Activated naive CD4-positive, alpha-beta T cell treated with anti-CD3 and anti-CD28 coated beads for 36 hours (primary cell): ENCODE measurements around the gene IKZF3. TPM values are rescaled to one million over a fixed set of nuclear protein-coding genes. Genes with fewer than 3 reads are reported as not detected.
"Not testable (repeated sequence)": the region's sequence is repeated elsewhere in the genome, so short reads cannot be mapped to it uniquely, and the experiment has no call there.

Experiments used
- CTCF ChIA-PET: fragments of 350-600 bp; sonication (Branson Sonifier 250); formaldehyde crosslinking; loops from one replicate; lab custom pipeline; 2021; ENCODE audit warnings: antibody characterized with exemption; lab: Charles Lee
- DNase-seq: peaks from one replicate; pipeline ENCODE4 v3.0.0-alpha.2; 2020
- H3K27ac Mint-ChIP-seq: one replicate; pipeline ENCODE4 v1.8.0; 2021; ENCODE audit warnings: mild to moderate bottlenecking, mixed read lengths
- H3K27me3 Mint-ChIP-seq: one replicate; pipeline ENCODE4 v1.8.0; 2021; ENCODE audit warnings: low read depth, mixed read lengths
- H3K36me3 Mint-ChIP-seq: one replicate; pipeline ENCODE4 v1.8.0; 2021; ENCODE audit warnings: low read depth, mixed read lengths
- H3K4me1 Mint-ChIP-seq: one replicate; pipeline ENCODE4 v1.8.0; 2021; ENCODE audit warnings: low read depth, mixed read lengths
- H3K4me3 Mint-ChIP-seq: one replicate; pipeline ENCODE4 v1.8.0; 2021; ENCODE audit warnings: mild to moderate bottlenecking, moderate library complexity, mixed read lengths
- H3K9me3 Mint-ChIP-seq: one replicate; pipeline ENCODE4 v1.8.0; 2021; ENCODE audit warnings: mixed read lengths
- intact Hi-C: fragments of 100-400 bp; cut with micrococcal nuclease; formaldehyde crosslinking; loops from one replicate; pipeline ENCODE4 v1.15.1; 2023
- microRNA-seq: library from miRNA; unstranded; fragments of <30 nt; microRNA quantifications from one replicate; pipeline ENCODE4 v1.2.0, GENCODE V29; 2022; ENCODE audit warnings: borderline microRNAs expressed, borderline replicate concordance
- total RNA-seq, 2 experiments: library from RNA; stranded (reverse); gene quantifications; one replicate each; pipeline ENCODE4 v1.2.3, GENCODE V29; 2021

Gene IKZF3
- total RNA-seq, 2 experiments from 2014 or later, result 34.2 to 36.1 TPM

- Mint-ChIP-seq H3K36me3 (no peaks in the 10 kb centered on the region), H3K27ac (no peak overlapping the region), H3K9me3 (no peaks in the 10 kb centered on the region), H3K4me3 (no peak overlapping the region), H3K4me1 (no peaks in the 10 kb centered on the region), H3K27me3 (no peaks in the 10 kb centered on the region)
- no peak for DNase-seq
- intact Hi-C loops, result no loop called here
- CTCF ChIA-PET, result interaction anchor here (0.7 to 2.1 kb wide), 3 partner anchors 14 to 44 kb away, joined by 3 to 6 read pairs (median 3); partner anchors contain the start of gene MIEN1
These were observed 148.6 kb downstream of the IKZF3 start for GRCh38 chr17:39715375-39716072.

- Mint-ChIP-seq H3K27ac (no peak overlapping the region), H3K9me3 (no peaks in the 10 kb centered on the region), H3K27me3 (no peaks in the 10 kb centered on the region), H3K4me1 (no peaks in the 10 kb centered on the region), H3K36me3 (no peaks in the 10 kb centered on the region), H3K4me3 (no peak overlapping the region)
- CTCF ChIA-PET, result no interaction called here
- no peak for DNase-seq
- intact Hi-C loops, result no loop called here
These were observed 149.9 kb downstream of the IKZF3 start for GRCh38 chr17:39714234-39714633.

- no peaks in the 10 kb centered on the region for H3K36me3 Mint-ChIP-seq
- no peak overlapping the region for H3K4me3 Mint-ChIP-seq
- no peak overlapping the region for H3K27ac Mint-ChIP-seq
- CTCF ChIA-PET, result no interaction called here
- DNase-seq, result no peak
- no peaks in the 10 kb centered on the region for H3K9me3 Mint-ChIP-seq
- peaks cover 8% of the 10 kb centered on the region for H3K4me1 Mint-ChIP-seq
- intact Hi-C loops, result no loop called here
- H3K27me3 Mint-ChIP-seq, result no peaks in the 10 kb centered on the region
These were observed 152.3 kb downstream of the IKZF3 start for GRCh38 chr17:39711851-39712250.

DNA sequence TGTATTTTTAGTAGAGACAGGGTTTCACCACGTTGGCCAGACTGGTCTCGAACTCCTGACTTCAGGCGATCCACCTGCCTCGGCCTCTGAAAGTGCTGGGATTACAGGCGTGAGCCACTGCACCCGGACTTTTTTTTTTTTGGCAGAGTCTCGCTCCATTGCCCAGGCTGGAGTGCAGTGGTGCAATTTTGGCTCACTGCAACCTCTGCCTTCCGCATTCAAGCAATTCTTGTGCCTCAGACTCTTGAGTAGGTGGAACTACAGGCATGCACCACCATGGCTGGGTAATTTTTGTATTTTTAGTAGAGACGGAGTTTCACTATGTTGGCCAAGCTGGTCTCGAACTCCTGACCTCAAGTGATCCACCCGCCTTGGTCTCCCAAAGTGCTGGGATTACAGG is 153.0 kb downstream of the IKZF3 start:
- H3K36me3 Mint-ChIP-seq, DNase-seq, H3K27me3 Mint-ChIP-seq, intact Hi-C loops, H3K4me3 Mint-ChIP-seq, H3K9me3 Mint-ChIP-seq, H3K27ac Mint-ChIP-seq: not testable (repeated sequence)
- CTCF ChIA-PET, result interaction anchor here (0.6 to 1.1 kb wide), 3 partner anchors 77 to 333 kb away, joined by 3 to 7 read pairs (median 3); no protein-coding TSS in a partner anchor
- H3K4me1 Mint-ChIP-seq, result peaks cover 10% of the 10 kb centered on the region

- peaks cover 10% of the 10 kb centered on the region for H3K4me1 Mint-ChIP-seq
- no peaks in the 10 kb centered on the region for H3K9me3 Mint-ChIP-seq
- H3K4me3 Mint-ChIP-seq, result no peak overlapping the region
- no peaks in the 10 kb centered on the region for H3K36me3 Mint-ChIP-seq
- no peak for DNase-seq
- H3K27ac Mint-ChIP-seq, result no peak overlapping the region
- no peaks in the 10 kb centered on the region for H3K27me3 Mint-ChIP-seq
- intact Hi-C loops, result no loop called here
- CTCF ChIA-PET, result interaction anchor here (0.6 to 1.1 kb wide), 4 partner anchors 42 to 332 kb away, joined by 3 to 7 read pairs (median 3); partner anchors contain the start of gene PNMT
These were observed 153.8 kb downstream of the IKZF3 start for GRCh38 chr17:39709998-39710964.

- peaks cover 10% of the 10 kb centered on the region for H3K4me1 Mint-ChIP-seq
- CTCF ChIA-PET, result interaction anchor here (1.1 kb wide), 3 partner anchors 20 to 88 kb away, joined by 3 to 6 read pairs (median 4); no protein-coding TSS in a partner anchor
- no peak overlapping the region for H3K4me3 Mint-ChIP-seq
- H3K27me3 Mint-ChIP-seq, result no peaks in the 10 kb centered on the region
- no peaks in the 10 kb centered on the region for H3K36me3 Mint-ChIP-seq
- DNase-seq, result no peak
- intact Hi-C loops, result no loop called here
- H3K9me3 Mint-ChIP-seq, result no peaks in the 10 kb centered on the region
- H3K27ac Mint-ChIP-seq, result no peak overlapping the region
These were observed 154.7 kb downstream of the IKZF3 start for GRCh38 chr17:39709319-39709997.

Small RNAs within 50 kb of the gene (microRNA-seq; reads per million reads assigned to microRNA genes)
- not detected for gene MIR4728

Other genes starting within 250 kb of the IKZF3 start
- under 1 TPM in 1 of 2 experiments, not detected in 1; 0.14 TPM for gene PPP1R1B, start 237.4 kb downstream of the IKZF3 start, total RNA-seq
- gene STARD3, start 227.2 kb downstream of the IKZF3 start, total RNA-seq, result 10 to 100 TPM; 56.1 to 56.8 TPM
- gene TCAP, start 199.0 kb downstream of the IKZF3 start, total RNA-seq, result 1 to 10 TPM in 1 of 2 experiments, under 1 TPM in 1; 0.74 to 1.1 TPM
- gene PNMT, start 195.9 kb downstream of the IKZF3 start, total RNA-seq, result not detected
- 10 to 100 TPM; 11.8 to 11.9 TPM for gene PGAP3, start 176.3 kb downstream of the IKZF3 start, total RNA-seq
- 1 to 10 TPM; 6.0 to 6.3 TPM for gene ERBB2, start 164.2 kb downstream of the IKZF3 start, total RNA-seq
- 10 to 100 TPM; 35.2 to 36.5 TPM for gene MIEN1, start 133.8 kb downstream of the IKZF3 start, total RNA-seq
- 1 to 10 TPM; 2.0 to 2.1 TPM for gene GRB7, start 126.4 kb downstream of the IKZF3 start, total RNA-seq
- gene ZPBP2, start 3.9 kb upstream of the IKZF3 start, total RNA-seq, result not detected
- gene GSDMB, start 54.3 kb upstream of the IKZF3 start, total RNA-seq, result 10 to 100 TPM; 22.2 to 25.5 TPM
- 10 to 100 TPM; 51.8 to 52.1 TPM for gene ORMDL3, start 63.3 kb upstream of the IKZF3 start, total RNA-seq
- not detected for gene LRRC3C, start 63.4 kb upstream of the IKZF3 start, total RNA-seq
- gene GSDMA, start 98.7 kb upstream of the IKZF3 start, total RNA-seq, result under 1 TPM in 1 of 2 experiments, not detected in 1; 0.17 TPM
- 100 to 1,000 TPM; 122 to 125 TPM for gene PSMD3, start 116.5 kb upstream of the IKZF3 start, total RNA-seq
- gene CSF3, start 151.1 kb upstream of the IKZF3 start, total RNA-seq, result not detected
- gene MED24, start 190.1 kb upstream of the IKZF3 start, total RNA-seq, result 100 to 1,000 TPM; 107 TPM
- 10 to 100 TPM; 10.2 to 11.2 TPM for gene THRA, start 198.7 kb upstream of the IKZF3 start, total RNA-seq
- 1 to 10 TPM; 9.0 to 9.1 TPM for gene NR1D1, start 236.3 kb upstream of the IKZF3 start, total RNA-seq